ENCODE data around the gene TTC24.

The TTC24 gene

GRCh38 chr1:156554971-156555370 lies 24.6 kb upstream of the TTC24 start:
- DNase-seq (ENCODE audit: low read depth), result no peak

DNA sequence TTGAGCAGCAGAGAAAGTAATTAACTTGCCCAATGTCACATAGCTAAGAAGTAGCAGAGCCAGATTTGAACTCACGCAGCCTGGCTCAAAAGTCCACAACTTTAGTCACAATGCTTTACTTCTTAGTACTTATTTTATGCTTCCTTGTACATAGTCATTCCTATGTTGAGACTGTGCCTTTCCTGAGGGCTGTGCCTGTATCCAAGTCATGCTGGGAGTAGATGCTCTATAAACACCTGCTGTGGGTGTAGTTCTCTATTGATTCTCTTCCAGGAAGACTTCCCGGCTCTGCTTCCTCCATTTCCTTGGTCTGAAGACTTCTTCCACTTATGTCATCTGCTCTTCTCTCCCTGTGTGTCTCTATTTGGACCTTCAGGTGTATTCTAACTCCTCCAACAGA lies 23.8 kb upstream of the TTC24 start:
- no peak for DNase-seq (ENCODE audit: low read depth)

DNA sequence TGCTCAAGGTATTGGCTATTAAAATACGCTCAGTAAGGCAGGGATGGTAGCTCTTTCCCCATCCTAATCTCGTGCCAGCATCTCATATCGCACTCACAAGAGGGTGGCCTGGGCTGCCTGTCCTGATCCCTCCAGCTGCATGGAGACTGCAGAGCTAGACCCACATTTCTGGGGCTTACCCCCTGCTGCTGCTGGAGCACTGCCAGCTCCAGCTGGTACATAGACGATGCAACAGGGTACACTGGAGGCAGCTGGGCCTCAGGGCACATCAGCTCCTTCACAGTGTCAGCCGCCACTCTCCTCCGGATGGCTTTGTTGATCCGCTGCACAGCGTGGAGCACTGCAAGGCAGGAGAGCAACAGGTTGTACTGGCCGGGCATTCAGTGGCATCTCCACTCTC lies 23.2 kb upstream of the TTC24 start:
- DNase-seq (ENCODE audit: low read depth), result no peak

GRCh38 chr1:156559086-156559796 lies 20.3 kb upstream of the TTC24 start:
- no peak for DNase-seq (ENCODE audit: low read depth)

GRCh38 chr1:156559797-156560385 lies 19.6 kb upstream of the TTC24 start:
- DNase-seq (ENCODE audit: low read depth), result no peak

DNA sequence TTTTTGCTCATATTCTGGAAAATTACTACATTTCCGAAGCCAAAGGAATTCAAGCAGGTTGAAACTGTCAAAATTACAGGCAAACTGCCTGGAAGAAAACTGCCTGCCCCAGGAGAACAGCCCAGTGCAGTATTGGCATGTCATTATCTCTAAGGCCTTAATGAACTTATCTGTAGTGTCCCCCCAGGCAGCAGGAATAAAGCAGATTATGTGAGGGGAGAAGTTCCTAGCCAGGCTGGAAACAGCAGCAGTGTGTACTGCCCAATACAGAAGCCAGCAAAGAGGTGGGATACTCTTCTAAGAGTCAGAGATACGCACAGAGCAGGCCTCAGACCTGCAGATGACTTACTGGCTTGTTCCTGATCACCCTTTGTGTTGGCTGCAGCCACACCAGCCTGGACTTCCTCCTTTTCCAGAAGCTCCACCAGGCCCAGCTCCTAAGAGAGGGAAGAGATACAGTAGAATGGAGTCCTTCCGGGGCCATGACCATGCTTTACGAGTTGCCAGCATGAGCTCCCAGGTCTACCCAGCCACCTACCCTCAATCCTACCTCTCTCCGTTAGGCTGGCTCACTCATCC lies 18.8 kb upstream of the TTC24 start:
- no peak for DNase-seq (ENCODE audit: low read depth)

DNA sequence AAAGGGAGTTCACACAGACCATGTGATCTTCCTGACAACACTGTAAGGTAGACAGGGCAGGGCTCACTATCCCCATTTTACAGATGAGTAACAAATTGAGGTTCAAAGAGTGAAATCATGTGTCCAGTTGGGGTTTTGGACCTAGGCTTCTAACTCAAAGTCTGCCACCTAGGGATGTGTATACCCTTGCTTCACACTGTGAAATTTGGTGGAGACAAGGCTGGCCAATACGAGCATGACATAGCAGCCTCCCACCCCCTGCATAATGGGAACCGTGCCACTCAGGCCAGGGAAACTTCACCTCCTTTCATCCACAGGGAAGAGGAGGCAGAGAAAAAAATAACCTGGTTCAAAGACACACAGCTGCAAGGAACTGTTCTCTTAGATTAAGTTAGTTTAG lies 14.0 kb upstream of the TTC24 start:
- DNase-seq (ENCODE audit: low read depth), result no peak

DNA sequence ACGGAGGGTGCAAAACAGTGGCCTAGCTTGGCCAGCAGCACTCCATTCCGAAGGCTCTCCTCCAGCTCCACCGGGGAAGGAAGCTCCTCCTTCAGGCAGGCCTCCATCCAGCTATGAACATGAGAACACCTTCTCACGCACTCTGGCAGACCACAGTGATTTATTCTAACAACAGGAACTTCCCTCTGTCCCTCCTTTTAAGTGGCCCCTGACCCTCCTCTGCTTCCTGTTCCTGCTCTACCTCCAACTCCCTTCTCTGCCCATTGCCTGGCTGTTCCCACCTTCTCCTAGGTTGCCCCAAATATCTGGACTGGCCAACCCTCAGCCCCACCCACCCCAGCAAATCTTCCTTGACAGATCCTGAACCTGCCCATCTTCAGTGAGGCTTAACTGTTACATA lies 13.1 kb upstream of the TTC24 start:
- DNase-seq (ENCODE audit: low read depth), result no peak

DNA sequence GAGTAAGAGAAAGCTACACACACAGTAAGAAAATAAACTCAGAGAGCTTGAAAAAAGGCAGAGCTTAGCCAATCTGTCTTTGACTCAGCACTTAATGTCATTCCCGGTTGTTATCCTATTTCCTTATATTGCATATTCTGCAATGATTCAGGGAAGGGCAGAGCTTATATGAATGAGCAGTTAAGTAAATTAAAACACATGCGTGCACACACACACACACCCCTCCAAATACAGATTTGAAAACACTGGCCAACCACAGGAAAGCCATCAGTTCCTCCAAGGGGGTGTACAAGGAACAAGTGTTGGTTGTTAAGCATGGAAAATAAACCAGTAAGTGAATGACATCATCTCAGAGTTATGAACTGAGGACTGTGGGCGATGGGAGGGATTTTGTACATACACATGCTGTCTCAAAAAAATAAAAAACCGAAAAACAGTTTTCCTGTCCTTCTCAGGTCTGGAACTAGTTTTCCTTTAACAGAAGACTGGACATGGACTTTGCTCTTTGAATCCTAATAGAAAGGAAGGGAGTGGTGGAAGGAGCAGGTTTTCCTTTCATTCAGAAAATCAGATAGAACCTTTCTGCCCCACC lies 8.2 kb upstream of the TTC24 start:
- no peak for DNase-seq (ENCODE audit: low read depth)

GRCh38 chr1:156571919-156572662 lies 7.4 kb upstream of the TTC24 start, which contains the start of gene IQGAP3:
Gene IQGAP3, minus strand, starts transcription at chr1:156572565. Its CDS starts 36 bp downstream, at chr1:156572529.
- DNase-seq (ENCODE audit: low read depth), result no peak

DNA sequence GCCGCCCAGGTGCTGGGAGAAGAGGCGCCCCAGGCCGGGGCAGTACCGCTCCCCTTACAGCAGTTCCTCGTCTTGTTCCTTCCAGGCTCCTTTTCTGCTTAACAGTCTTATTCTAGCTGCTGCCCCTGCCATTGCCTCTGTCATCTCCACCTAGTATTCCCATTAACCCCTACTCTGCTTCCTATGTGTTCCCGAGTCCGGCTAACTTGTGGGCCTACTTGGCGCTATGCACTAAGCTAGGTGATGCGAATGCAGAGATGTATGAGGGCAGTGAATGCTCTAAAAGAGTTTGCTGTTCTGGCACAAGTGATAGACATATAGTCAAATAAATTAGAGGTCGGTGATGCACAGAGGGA lies 6.9 kb upstream of the TTC24 start:
- no peak for DNase-seq (ENCODE audit: low read depth)

GRCh38 chr1:156574039-156574633 lies 5.4 kb upstream of the TTC24 start:
- DNase-seq (ENCODE audit: low read depth), result no peak

DNA sequence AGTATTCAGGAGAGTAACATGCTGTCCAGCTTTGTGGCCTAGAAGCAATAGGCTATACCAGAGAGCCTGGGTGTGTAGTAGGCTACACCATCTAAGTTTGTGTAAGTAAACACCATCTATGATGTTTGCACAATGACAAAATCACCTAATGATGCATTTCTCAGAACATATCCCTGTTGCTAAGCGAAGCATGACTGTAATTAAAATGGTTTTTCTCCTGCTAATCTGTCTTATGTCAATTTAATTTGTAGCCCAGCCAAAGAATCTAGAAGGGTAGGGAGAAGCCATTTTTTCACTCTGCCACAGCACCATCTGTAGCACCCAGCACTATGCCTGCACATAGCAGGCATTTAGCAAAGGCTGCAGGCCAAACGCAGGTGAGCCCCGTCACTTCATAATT lies 2.0 kb upstream of the TTC24 start:
- no peak for DNase-seq (ENCODE audit: low read depth)

- DNase-seq (ENCODE audit: low read depth), result no peak
Observed at GRCh38 chr1:156578055-156578454, 1.5 kb upstream of the TTC24 start.

DNA sequence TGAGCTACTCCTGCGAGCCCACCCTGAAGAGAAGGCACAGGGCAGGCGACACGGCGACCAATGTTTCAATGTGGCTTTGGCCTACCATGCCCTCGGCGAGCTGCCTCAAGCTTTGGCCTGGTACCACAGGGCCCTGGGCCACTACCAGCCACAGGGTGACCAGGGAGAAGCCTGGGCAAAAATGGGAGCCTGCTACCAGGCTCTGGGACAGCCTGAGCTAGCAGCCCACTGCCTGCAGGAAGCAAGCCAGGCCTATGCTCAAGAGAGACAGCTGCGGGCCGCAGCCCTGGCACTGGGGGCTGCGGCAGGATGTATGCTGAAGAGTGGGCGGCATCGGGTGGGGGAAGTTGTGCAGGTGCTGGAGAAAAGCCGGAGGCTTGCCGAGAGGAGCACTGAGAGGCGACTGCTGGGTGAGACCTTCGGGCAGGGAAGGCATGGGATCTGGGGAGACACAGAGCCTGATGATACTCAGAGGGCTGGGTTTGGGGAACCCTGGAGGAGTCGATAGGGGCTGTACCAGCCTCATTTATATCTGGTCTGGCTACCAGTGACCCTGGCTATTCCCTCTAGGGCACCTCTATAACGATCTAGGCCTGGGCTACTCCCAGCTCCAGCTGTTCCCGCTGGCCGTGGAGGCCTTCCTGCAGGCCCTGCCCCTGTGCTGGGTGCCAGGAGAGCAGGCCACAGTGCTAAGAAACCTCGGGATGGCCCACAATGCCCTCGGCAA lies 2.3 kb downstream of the TTC24 start:
- no peak for DNase-seq (ENCODE audit: low read depth)

GRCh38 chr1:156582388-156583017 lies 3.0 kb downstream of the TTC24 start:
- DNase-seq (ENCODE audit: low read depth), result no peak

GRCh38 chr1:156583821-156584622 lies 4.5 kb downstream of the TTC24 start:
- no peak for DNase-seq (ENCODE audit: low read depth)

GRCh38 chr1:156584813-156585212 lies 5.3 kb downstream of the TTC24 start:
- DNase-seq (ENCODE audit: low read depth), result no peak

DNA sequence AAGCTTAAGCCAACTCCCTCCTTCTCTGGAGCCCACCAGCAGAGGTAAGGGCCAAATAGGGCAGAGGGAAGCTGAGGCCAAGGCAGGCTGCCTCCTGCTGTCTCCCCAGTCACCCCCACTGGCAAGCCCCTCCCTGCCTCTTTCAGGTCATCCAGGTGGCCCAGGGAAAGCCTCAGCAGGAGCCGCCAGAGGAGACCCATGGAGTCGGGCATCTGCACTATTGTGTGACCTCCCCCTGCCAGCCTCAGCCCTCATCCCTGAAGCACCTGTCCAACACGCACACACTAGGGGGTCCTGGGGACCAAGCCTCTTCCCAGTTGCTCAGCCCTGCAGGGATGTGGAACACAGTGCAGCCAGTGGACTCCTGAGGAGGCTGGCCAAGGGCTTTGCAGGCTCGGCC lies 6.8 kb downstream of the TTC24 start:
- DNase-seq (ENCODE audit: low read depth), result no peak

GRCh38 chr1:156586892-156587477 lies 7.5 kb downstream of the TTC24 start:
- DNase-seq (ENCODE audit: low read depth), result no peak
